Parathyroid adenoma (tissue), 2 donors: ENCODE measurements around the gene SHH.

Source experiments
- H2AFZ ChIP-seq: fragments of 300-600 bp; sonication (generic); one replicate; pipeline ENCODE4 v1.7.0; 2017; ENCODE audit warnings: antibody characterized with exemption, mild to moderate bottlenecking
- H3K27ac ChIP-seq: fragments of 300-600 bp; sonication (generic); one replicate; pipeline ENCODE4 v1.7.0; 2017
- H3K27me3 ChIP-seq: fragments of 300-600 bp; sonication (generic); one replicate; pipeline ENCODE4 v1.7.0; 2017; ENCODE audit warnings: low read length; ENCODE audit not compliant: control insufficient read depth, insufficient read depth
- H3K36me3 ChIP-seq: fragments of 300-600 bp; sonication (generic); one replicate; pipeline ENCODE4 v1.7.0; 2017; ENCODE audit warnings: low read length; ENCODE audit not compliant: control insufficient read depth, insufficient read depth
- H3K4me1 ChIP-seq: fragments of 300-600 bp; sonication (generic); one replicate; pipeline ENCODE4 v1.7.0; 2017; ENCODE audit warnings: control low read depth
- H3K4me2 ChIP-seq: fragments of 300-600 bp; sonication (generic); one replicate; pipeline ENCODE4 v1.7.0; 2017; ENCODE audit warnings: low read length
- H3K4me3 ChIP-seq: fragments of 300-600 bp; sonication (generic); one replicate; pipeline ENCODE4 v1.7.0; 2017; ENCODE audit warnings: low read depth, low read length
- H3K79me2 ChIP-seq: fragments of 300-600 bp; sonication (generic); one replicate; pipeline ENCODE4 v1.7.0; 2017; ENCODE audit warnings: control low read depth
- H3K9ac ChIP-seq: fragments of 300-600 bp; sonication (generic); one replicate; pipeline ENCODE4 v1.7.0; 2017; ENCODE audit warnings: mild to moderate bottlenecking
- H3K9me3 ChIP-seq: fragments of 300-600 bp; sonication (generic); one replicate; pipeline ENCODE4 v1.7.0; 2017; ENCODE audit warnings: low read length; ENCODE audit not compliant: control insufficient read depth
- TF ChIP-seq, protein P1 (sequence below): fragments of 300-600 bp; sonication (generic); IDR thresholded peaks from one replicate; pipeline ENCODE4 v1.7.0; 2017; ENCODE audit warnings: antibody characterized with exemption, mild to moderate bottlenecking
- donor health status: primary hyperparathyroidism.

SHH gene

DNA sequence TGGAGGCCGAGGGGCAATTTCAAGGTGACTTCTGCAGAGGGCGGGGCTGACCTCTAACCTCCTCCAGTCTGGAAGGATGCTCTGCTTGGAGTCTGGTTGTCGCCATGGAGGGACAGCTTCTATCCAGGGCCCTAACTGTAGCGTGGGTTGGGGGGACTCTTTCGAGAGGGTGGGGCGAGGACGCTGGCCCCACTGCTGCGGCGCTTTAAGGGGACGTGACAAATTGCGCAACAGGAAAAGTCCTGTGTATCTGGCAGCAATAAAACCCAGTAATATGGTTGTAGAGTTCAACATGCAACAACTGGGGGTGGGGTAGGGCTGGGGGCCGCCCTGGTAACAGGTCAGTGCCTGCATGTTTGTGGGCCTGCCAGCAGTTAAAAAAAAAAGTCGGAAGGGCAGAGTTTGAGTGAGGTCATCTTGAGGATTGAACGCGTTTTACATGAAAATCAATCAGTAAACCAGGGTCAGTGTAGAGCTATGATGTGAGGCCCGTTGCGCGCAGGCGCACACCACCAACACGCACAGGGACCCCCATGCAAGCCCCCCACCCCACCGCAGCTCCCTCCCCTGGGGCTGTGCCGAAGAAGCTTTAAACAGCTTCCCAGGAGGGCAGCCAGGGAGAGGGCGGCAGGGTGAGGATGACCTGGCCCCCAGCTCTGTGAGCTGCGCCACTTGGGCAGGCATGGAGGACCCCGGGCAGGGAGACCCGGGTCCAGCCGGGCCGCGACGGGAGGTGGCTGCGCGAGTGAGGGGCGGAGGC is 4.3 kb downstream of the SHH start:
- H3K9ac ChIP-seq, result no peak overlapping the region
- no peaks in the 10 kb centered on the region for H3K79me2 ChIP-seq
- TF ChIP-seq, protein P1, sequence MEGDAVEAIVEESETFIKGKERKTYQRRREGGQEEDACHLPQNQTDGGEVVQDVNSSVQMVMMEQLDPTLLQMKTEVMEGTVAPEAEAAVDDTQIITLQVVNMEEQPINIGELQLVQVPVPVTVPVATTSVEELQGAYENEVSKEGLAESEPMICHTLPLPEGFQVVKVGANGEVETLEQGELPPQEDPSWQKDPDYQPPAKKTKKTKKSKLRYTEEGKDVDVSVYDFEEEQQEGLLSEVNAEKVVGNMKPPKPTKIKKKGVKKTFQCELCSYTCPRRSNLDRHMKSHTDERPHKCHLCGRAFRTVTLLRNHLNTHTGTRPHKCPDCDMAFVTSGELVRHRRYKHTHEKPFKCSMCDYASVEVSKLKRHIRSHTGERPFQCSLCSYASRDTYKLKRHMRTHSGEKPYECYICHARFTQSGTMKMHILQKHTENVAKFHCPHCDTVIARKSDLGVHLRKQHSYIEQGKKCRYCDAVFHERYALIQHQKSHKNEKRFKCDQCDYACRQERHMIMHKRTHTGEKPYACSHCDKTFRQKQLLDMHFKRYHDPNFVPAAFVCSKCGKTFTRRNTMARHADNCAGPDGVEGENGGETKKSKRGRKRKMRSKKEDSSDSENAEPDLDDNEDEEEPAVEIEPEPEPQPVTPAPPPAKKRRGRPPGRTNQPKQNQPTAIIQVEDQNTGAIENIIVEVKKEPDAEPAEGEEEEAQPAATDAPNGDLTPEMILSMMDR, result no peak
- H3K27me3 ChIP-seq, result peaks cover 7% of the 10 kb centered on the region
- no peak overlapping the region for H3K4me3 ChIP-seq
- no peaks in the 10 kb centered on the region for H3K9me3 ChIP-seq
- H3K4me1 ChIP-seq, result peaks cover 5% of the 10 kb centered on the region
- no peaks in the 10 kb centered on the region for H3K36me3 ChIP-seq
- H2AFZ ChIP-seq, result no peak overlapping the region
- H3K4me2 ChIP-seq, result no peak overlapping the region
- no peak overlapping the region for H3K27ac ChIP-seq

DNA sequence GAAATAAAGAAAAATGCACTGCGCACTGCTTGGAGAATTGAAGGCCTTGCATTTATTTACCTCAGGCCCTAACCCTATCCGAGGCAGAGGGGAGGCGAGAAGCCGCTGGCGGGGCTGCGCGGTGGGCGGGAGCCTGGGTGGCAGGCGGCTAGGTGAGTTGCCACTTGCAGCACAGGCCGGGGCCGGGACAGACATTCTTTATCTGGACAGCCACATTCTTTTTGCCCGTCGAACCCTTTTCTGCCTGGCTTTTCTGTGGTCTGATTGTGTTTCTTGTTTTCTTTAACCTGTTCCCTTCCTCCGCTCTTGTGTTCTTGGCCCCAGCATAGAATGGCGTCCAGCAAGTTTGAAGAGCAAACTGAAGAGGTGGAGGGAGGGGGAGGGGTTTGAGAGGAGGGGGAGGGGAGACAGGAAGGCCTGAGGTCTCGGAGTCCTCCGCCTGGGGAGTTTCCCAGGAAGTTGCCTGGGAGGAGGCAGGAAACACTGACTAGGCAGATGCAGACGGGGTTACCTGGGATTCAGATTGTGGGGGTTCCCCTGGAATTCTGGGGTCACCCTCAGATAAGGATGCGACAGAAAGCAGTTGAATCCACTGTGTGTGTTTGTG is 5.1 kb downstream of the SHH start:
- TF ChIP-seq, protein P1, result no peak
- peaks cover 7% of the 10 kb centered on the region for H3K27me3 ChIP-seq
- no peaks in the 10 kb centered on the region for H3K79me2 ChIP-seq
- H3K4me1 ChIP-seq, result peaks cover 5% of the 10 kb centered on the region
- no peak overlapping the region for H2AFZ ChIP-seq
- no peaks in the 10 kb centered on the region for H3K36me3 ChIP-seq
- H3K4me2 ChIP-seq, result no peak overlapping the region
- no peak overlapping the region for H3K27ac ChIP-seq
- no peaks in the 10 kb centered on the region for H3K9me3 ChIP-seq
- no peak overlapping the region for H3K4me3 ChIP-seq
- H3K9ac ChIP-seq, result no peak overlapping the region

DNA sequence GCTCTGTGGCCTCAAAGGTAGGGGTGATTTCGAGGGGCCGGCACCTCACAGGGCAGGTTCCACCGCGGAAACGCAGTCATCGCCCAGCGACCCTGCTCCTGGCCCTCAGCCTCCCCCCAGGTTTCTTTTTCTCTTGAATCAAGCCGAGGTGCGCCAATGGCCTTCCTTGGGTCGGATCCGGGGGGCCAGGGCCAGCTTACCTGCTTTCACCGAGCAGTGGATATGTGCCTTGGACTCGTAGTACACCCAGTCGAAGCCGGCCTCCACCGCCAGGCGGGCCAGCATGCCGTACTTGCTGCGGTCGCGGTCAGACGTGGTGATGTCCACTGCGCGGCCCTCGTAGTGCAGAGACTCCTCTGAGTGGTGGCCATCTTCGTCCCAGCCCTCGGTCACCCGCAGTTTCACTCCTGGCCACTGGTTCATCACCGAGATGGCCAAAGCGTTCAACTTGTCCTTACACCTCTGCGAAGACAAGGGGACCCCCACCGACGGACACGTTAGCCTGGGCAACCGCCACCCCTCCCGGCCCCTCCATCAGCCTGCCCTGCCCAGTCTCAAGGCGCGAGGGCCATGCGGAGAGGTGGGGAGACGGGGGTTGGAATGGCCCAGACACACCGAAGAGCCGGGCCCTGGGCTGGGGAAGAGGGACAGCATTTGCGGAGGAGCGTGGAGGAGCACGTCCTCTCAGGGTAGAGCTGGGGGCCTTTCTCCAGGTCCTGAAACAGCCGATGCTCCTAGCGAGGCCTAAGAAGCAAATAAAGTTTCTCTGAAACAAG is 6.0 kb downstream of the SHH start:
- Histone ChIP-seq H3K9me3 (no peaks in the 10 kb centered on the region), H3K4me3 (peak overlapping the region; percentile 43), H3K4me2 (peak overlapping the region; percentile 72), H3K9ac (no peak overlapping the region), H2AFZ (peak overlapping the region; percentile 77), H3K4me1 (peaks cover 5% of the 10 kb centered on the region), H3K79me2 (no peaks in the 10 kb centered on the region), H3K27me3 (peaks cover 7% of the 10 kb centered on the region), H3K36me3 (no peaks in the 10 kb centered on the region), H3K27ac (no peak overlapping the region)
- TF ChIP-seq, protein P1, result no peak

DNA sequence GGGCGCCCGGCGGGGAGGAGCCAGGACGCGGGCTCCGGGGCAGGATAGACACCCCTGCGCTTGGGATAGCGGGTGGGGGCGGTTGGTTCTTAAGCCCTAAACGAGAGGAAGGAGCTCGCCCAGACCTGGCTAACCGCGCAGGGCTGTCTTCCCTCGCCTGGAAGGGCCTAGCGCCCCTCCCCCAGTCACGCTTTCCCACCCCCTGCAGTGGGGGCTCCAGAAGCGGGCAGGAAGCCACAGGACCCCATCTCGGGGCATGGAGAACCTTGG is 6.5 kb downstream of the SHH start:
- Histone ChIP-seq H3K4me1 (peaks cover 5% of the 10 kb centered on the region), H3K27ac (no peak overlapping the region), H3K4me3 (peak overlapping the region; percentile 43), H3K9ac (no peak overlapping the region), H3K9me3 (no peaks in the 10 kb centered on the region), H3K36me3 (no peaks in the 10 kb centered on the region), H3K79me2 (no peaks in the 10 kb centered on the region), H2AFZ (peak overlapping the region; percentile 77), H3K27me3 (peaks cover 7% of the 10 kb centered on the region), H3K4me2 (peak overlapping the region; percentile 72)
- TF ChIP-seq, protein P1, result no peak
